GM12878 (cell line): ENCODE results near the gene BCOR.

ENCODE experiments used
- EP300 ChIP-seq, 2 experiments: fragments of 150-350 bp in 1 of 2; IDR thresholded peaks; 2 replicates each; pipeline ENCODE4 v1.6.1; 2011 to 2012; ENCODE audit warnings: low read depth in 2 of 2, low read length in 2 of 2, borderline replicate concordance in 1 of 2, improper control_type of control experiment in 1 of 2, inconsistent platforms in 1 of 2; ENCODE audit not compliant: control insufficient read depth in 1 of 2
- POLR2A ChIP-seq: IDR thresholded peaks from 2 replicates; pipeline ENCODE4 v1.6.1; 2011; ENCODE audit warnings: low read depth, mild to moderate bottlenecking, low read length
- ZBED1 ChIP-seq: IDR thresholded peaks from 2 replicates; pipeline ENCODE4 v1.6.1; 2016; ENCODE audit warnings: borderline replicate concordance
- TF ChIP-seq, protein P1 (sequence below): fragments of 450-650 bp; IDR thresholded peaks from 2 replicates; pipeline ENCODE4 v1.6.1; 2016; ENCODE audit warnings: mild to moderate bottlenecking
- TF ChIP-seq, protein P2 (sequence below), 3 experiments: IDR thresholded peaks in 2 of 3; conservative IDR thresholded peaks in 1 of 3; 2 replicates each; pipeline ENCODE4 v1.5.1; 2011; ENCODE audit warnings: low read depth in 3 of 3, low read length in 3 of 3, mild to moderate bottlenecking in 3 of 3, control low read depth in 2 of 3, moderate library complexity in 2 of 3, inconsistent platforms in 1 of 3, mixed read lengths in 1 of 3; ENCODE audit not compliant: control insufficient read depth in 2 of 3, insufficient read depth in 1 of 3; ENCODE audit errors: extremely low read depth in 1 of 3

DNA sequence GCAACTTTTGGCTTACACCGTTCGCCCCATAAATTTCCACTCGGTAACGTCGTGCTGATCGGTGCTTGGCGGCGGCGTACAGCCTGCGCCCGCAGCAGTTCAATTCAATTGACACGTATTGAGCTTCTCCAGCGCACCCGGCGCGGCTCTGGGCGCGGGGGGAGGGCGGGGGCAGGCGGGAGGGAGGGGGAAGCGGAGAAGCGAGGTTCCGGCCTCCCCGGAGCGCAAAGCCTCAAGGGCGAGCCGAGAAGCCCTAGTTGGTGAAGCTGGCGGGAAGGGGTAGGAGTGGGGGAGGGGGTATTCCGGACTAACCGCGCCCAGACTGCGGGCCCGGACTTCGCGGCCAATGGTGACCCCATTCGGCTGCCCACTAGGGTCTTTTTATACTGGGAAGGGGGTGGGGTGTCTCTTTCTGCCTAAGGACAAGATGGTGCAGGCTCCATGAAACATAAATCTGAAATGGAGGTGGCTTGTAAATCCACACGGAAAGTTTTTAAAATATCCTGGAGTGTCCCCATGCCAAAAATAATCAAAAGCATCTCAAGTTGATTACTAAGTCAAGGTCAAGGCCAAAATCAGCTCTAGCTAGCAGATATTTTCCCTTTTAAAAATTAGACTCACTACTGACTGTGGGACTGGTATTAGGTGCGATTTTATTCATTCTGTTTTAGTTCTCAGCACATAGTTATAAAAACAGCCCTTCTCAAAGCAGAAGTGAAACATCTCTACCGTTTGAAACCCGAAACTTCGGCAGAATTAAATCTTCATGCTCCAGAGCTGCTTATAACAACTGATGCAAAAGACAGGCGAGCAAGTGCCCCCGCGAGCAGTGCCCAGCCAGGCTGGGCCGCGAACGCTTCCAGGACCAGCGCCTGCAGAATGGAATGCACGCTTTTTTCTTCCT is 1.5 kb upstream of the BCOR start:
- TF ChIP-seq ZBED1, result no peak
- TF ChIP-seq, protein P1, sequence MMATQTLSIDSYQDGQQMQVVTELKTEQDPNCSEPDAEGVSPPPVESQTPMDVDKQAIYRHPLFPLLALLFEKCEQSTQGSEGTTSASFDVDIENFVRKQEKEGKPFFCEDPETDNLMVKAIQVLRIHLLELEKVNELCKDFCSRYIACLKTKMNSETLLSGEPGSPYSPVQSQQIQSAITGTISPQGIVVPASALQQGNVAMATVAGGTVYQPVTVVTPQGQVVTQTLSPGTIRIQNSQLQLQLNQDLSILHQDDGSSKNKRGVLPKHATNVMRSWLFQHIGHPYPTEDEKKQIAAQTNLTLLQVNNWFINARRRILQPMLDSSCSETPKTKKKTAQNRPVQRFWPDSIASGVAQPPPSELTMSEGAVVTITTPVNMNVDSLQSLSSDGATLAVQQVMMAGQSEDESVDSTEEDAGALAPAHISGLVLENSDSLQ, result no peak
- peak; percentile 26; the same call in 1 of the 2 replicates for TF ChIP-seq POLR2A
- TF ChIP-seq EP300 (IDR thresholded peaks at IDR 0.05; ENCODE audit: borderline replicate concordance in 1 of 2, control insufficient read depth in 1 of 2, low read depth in 2 of 2, low read length in 2 of 2), result peak in 1 of 2 experiments; percentile 46; a peak in 2 of 4 replicates
- TF ChIP-seq, protein P2, sequence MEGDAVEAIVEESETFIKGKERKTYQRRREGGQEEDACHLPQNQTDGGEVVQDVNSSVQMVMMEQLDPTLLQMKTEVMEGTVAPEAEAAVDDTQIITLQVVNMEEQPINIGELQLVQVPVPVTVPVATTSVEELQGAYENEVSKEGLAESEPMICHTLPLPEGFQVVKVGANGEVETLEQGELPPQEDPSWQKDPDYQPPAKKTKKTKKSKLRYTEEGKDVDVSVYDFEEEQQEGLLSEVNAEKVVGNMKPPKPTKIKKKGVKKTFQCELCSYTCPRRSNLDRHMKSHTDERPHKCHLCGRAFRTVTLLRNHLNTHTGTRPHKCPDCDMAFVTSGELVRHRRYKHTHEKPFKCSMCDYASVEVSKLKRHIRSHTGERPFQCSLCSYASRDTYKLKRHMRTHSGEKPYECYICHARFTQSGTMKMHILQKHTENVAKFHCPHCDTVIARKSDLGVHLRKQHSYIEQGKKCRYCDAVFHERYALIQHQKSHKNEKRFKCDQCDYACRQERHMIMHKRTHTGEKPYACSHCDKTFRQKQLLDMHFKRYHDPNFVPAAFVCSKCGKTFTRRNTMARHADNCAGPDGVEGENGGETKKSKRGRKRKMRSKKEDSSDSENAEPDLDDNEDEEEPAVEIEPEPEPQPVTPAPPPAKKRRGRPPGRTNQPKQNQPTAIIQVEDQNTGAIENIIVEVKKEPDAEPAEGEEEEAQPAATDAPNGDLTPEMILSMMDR (IDR thresholded peaks at IDR 0.05 in 2 of 3, conservative IDR thresholded peaks at IDR 0.05 in 1 of 3; ENCODE audit: control insufficient read depth in 2 of 3, extremely low read depth in 1 of 3, insufficient read depth in 1 of 3, low read depth in 3 of 3, low read length in 3 of 3), result no peak
